DOHH2 (cell line): ENCODE data around the gene ABHD17C.

ENCODE experiments used
- H3F3A ChIP-seq: fragments of 200-600 bp; sonication (generic), shearing (Covaris generic); 2 replicates; pipeline ENCODE4 v1.6.0; 2016; ENCODE audit warnings: antibody characterized with exemption, mild to moderate bottlenecking; ENCODE audit not compliant: control insufficient read depth, insufficient read depth
- H3K27ac ChIP-seq: fragments of 200-600 bp; sonication (generic); 2 replicates; pipeline ENCODE4 v1.5.1; 2014; ENCODE audit warnings: low read depth, mild to moderate bottlenecking, low read length, moderate library complexity
- H3K27me3 ChIP-seq: fragments of 200-600 bp; sonication (generic); 2 replicates; pipeline ENCODE4 v1.6.1; 2014; ENCODE audit warnings: mild to moderate bottlenecking, low read length, mixed read lengths; ENCODE audit not compliant: control insufficient read depth
- H3K36me3 ChIP-seq: fragments of 200-600 bp; sonication (generic); 2 replicates; pipeline ENCODE4 v1.6.1; 2014; ENCODE audit warnings: mild to moderate bottlenecking, low read length, moderate library complexity, mixed read lengths; ENCODE audit not compliant: control insufficient read depth
- H3K4me1 ChIP-seq: fragments of 200-600 bp; sonication (generic); 2 replicates; pipeline ENCODE4 v1.6.1; 2014; ENCODE audit warnings: mild to moderate bottlenecking, low read length, mixed read lengths; ENCODE audit not compliant: control insufficient read depth
- H3K4me2 ChIP-seq: fragments of 200-600 bp; sonication (generic); 2 replicates; pipeline ENCODE4 v1.6.0; 2014; ENCODE audit warnings: mild to moderate bottlenecking, low read length, moderate library complexity
- H3K4me3 ChIP-seq: fragments of 200-600 bp; sonication (generic); 2 replicates; pipeline ENCODE4 v1.5.1; 2014; ENCODE audit warnings: mild to moderate bottlenecking, low read length, mixed read lengths
- H3K79me2 ChIP-seq: fragments of 200-600 bp; sonication (generic); 2 replicates; pipeline ENCODE4 v1.6.1; 2014; ENCODE audit warnings: mild to moderate bottlenecking, low read length, mixed read lengths; ENCODE audit not compliant: control insufficient read depth
- H3K9me2 ChIP-seq: fragments of 200-600 bp; sonication (generic); replicated peaks from 2 replicates; pipeline ENCODE4 v1.6.1; 2014; ENCODE audit warnings: mild to moderate bottlenecking, low read length, mixed read lengths; ENCODE audit not compliant: control insufficient read depth
- H3K9me3 ChIP-seq: fragments of 200-600 bp; sonication (generic); 2 replicates; pipeline ENCODE4 v1.6.1; 2014; ENCODE audit warnings: antibody characterized with exemption, low read length, mixed read lengths; ENCODE audit not compliant: control insufficient read depth, insufficient read depth
- H4K20me1 ChIP-seq: fragments of 200-600 bp; sonication (generic); 2 replicates; pipeline ENCODE4 v1.6.0; 2014; ENCODE audit warnings: low read depth, mild to moderate bottlenecking, antibody characterized with exemption, low read length, moderate library complexity; ENCODE audit not compliant: control insufficient read depth, insufficient read depth
- CTCF ChIP-seq: fragments of 200-600 bp; sonication (generic); IDR thresholded peaks from one replicate; pipeline ENCODE4 v1.5.1; 2014; ENCODE audit warnings: antibody characterized with exemption, mild to moderate bottlenecking, low read depth, low read length; ENCODE audit not compliant: poor library complexity, severe bottlenecking
- EZH2phosphoT487 ChIP-seq: fragments of 200-600 bp; sonication (generic); IDR thresholded peaks from 2 replicates; pipeline ENCODE4 v1.6.1; 2017; ENCODE audit warnings: borderline replicate concordance, mild to moderate bottlenecking, antibody characterized with exemption, low read length, moderate library complexity, mixed read lengths

Gene ABHD17C

GRCh38 chr15:80679804-80680175 is 15.3 kb upstream of the ABHD17C start:
- Histone ChIP-seq H3K27me3 (no peaks in the 10 kb centered on the region), H3F3A (no peaks in the 10 kb centered on the region), H3K36me3 (no peaks in the 10 kb centered on the region), H3K79me2 (no peaks in the 10 kb centered on the region), H3K4me2 (no peak overlapping the region), H3K9me2 (no peaks in the 10 kb centered on the region), H3K4me1 (no peaks in the 10 kb centered on the region), H4K20me1 (no peaks in the 10 kb centered on the region), H3K9me3 (no peaks in the 10 kb centered on the region; the same call in 1 of the 2 replicates), H3K27ac (no peak overlapping the region), H3K4me3 (no peak overlapping the region)
- TF ChIP-seq EZH2phosphoT487, result no peak
- TF ChIP-seq CTCF, result no peak

GRCh38 chr15:80682201-80682600 is 12.9 kb upstream of the ABHD17C start:
- no peak for TF ChIP-seq EZH2phosphoT487
- TF ChIP-seq CTCF, result no peak
- Histone ChIP-seq H3K9me3 (no peaks in the 10 kb centered on the region; the same call in 1 of the 2 replicates), H3F3A (no peaks in the 10 kb centered on the region), H3K9me2 (no peaks in the 10 kb centered on the region), H4K20me1 (no peaks in the 10 kb centered on the region), H3K27me3 (no peaks in the 10 kb centered on the region), H3K36me3 (no peaks in the 10 kb centered on the region), H3K4me2 (no peak overlapping the region), H3K27ac (no peak overlapping the region), H3K4me1 (no peaks in the 10 kb centered on the region), H3K4me3 (no peak overlapping the region), H3K79me2 (no peaks in the 10 kb centered on the region)

DNA sequence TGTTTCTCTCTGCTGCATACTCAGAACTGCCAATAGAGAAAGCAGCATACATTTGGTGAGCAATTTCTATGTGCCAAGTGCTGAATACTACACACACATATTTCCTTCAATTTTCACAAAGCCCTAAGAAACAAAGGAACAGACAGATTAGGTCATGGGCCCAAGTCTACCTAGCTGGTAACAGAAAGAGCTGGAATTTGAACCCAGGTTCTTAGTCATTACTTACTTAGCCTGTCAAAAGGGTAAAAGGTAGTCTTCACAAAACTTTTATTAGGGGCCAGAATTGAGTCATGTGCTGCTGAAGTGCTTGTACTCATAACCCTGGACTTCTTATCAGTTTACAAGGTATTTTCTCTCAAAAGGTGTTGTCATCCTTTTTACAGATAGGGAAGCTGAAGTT is 10.4 kb upstream of the ABHD17C start:
- Histone ChIP-seq H3K4me2 (no peak overlapping the region), H3K36me3 (no peaks in the 10 kb centered on the region), H3K9me3 (no peaks in the 10 kb centered on the region; the same call in 1 of the 2 replicates), H3K79me2 (no peaks in the 10 kb centered on the region), H3K27me3 (no peaks in the 10 kb centered on the region), H3K27ac (no peak overlapping the region), H3K9me2 (no peaks in the 10 kb centered on the region), H3K4me1 (no peaks in the 10 kb centered on the region), H3F3A (no peaks in the 10 kb centered on the region), H4K20me1 (no peaks in the 10 kb centered on the region), H3K4me3 (no peak overlapping the region)
- TF ChIP-seq CTCF (no peak), EZH2phosphoT487 (no peak)

GRCh38 chr15:80685628-80686027 is 9.5 kb upstream of the ABHD17C start:
- H3K27ac ChIP-seq, result no peak overlapping the region
- no peaks in the 10 kb centered on the region for H3K27me3 ChIP-seq
- H3K9me3 ChIP-seq, result no peaks in the 10 kb centered on the region; the same call in 1 of the 2 replicates
- H3K9me2 ChIP-seq, result no peaks in the 10 kb centered on the region
- H3K4me2 ChIP-seq, result no peak overlapping the region
- H3K4me1 ChIP-seq, result no peaks in the 10 kb centered on the region
- H3K4me3 ChIP-seq, result no peak overlapping the region
- H4K20me1 ChIP-seq, result no peaks in the 10 kb centered on the region
- no peaks in the 10 kb centered on the region for H3K79me2 ChIP-seq
- H3K36me3 ChIP-seq, result no peaks in the 10 kb centered on the region
- TF ChIP-seq CTCF (no peak), EZH2phosphoT487 (no peak)
- H3F3A ChIP-seq, result no peaks in the 10 kb centered on the region
